Activated naive CD4-positive, alpha-beta T cell treated with anti-CD3 and anti-CD28 coated beads, Interleukin-2, amount 50 U/mL, for 72 hours (primary cell): ENCODE measurements around the gene GALNT2. TPM values are rescaled to one million over a fixed set of nuclear protein-coding genes. Genes with fewer than 3 reads are reported as not detected.

Experiments
- ATAC-seq, 2 donors: fragments of 150-1000 bp; cut with Tn5 transposase; 2 replicates each; pipeline ENCODE4 v1.10.0; 2021; ENCODE audit warnings: mild to moderate bottlenecking in 2 of 2, moderate library complexity in 2 of 2
- DNase-seq, 2 donors: peaks; one replicate each; pipeline ENCODE4 v3.0.0; 2021 to 2022; ENCODE audit warnings: low spot score in 2 of 2
- H3K27ac Mint-ChIP-seq, 2 donors: one replicate each; pipeline ENCODE4 v1.8.0; 2022; ENCODE audit warnings: mild to moderate bottlenecking in 2 of 2, mixed read lengths in 2 of 2
- H3K36me3 Mint-ChIP-seq, 2 donors: one replicate each; pipeline ENCODE4 v1.8.0; 2022; ENCODE audit warnings: mixed read lengths in 2 of 2
- H3K9me3 Mint-ChIP-seq, 2 donors: one replicate each; pipeline ENCODE4 v1.8.0; 2022; ENCODE audit warnings: mixed read lengths in 2 of 2
- total RNA-seq, 2 donors: library from RNA; stranded (reverse); gene quantifications; one replicate each; pipeline ENCODE4 v1.2.3, GENCODE V29; 2022

The GALNT2 gene
- total RNA-seq, 2 donors from 2014 or later = 58.9 to 88.0 TPM

- ATAC-seq = no peak
- H3K27ac Mint-ChIP-seq = no peak overlapping the region
- no peaks in the 10 kb centered on the region for H3K9me3 Mint-ChIP-seq
- H3K36me3 Mint-ChIP-seq = no peaks in the 10 kb centered on the region
- DNase-seq = no peak
These were observed 234.8 kb downstream of the GALNT2 start for GRCh38 chr1:230301822-230302221.

GRCh38 chr1:230303069-230303468 lies 236.0 kb downstream of the GALNT2 start:
- Mint-ChIP-seq H3K9me3 (no peaks in the 10 kb centered on the region), H3K27ac (no peak overlapping the region), H3K36me3 (no peaks in the 10 kb centered on the region)
- no peak for ATAC-seq
- no peak for DNase-seq

GRCh38 chr1:230303822-230304221 lies 236.8 kb downstream of the GALNT2 start:
- Mint-ChIP-seq H3K27ac (no peak overlapping the region), H3K9me3 (no peaks in the 10 kb centered on the region), H3K36me3 (no peaks in the 10 kb centered on the region)
- ATAC-seq = peak; percentile 64 to 68
- DNase-seq = no peak

- H3K9me3 Mint-ChIP-seq = no peaks in the 10 kb centered on the region
- DNase-seq = no peak
- no peak overlapping the region for H3K27ac Mint-ChIP-seq
- no peaks in the 10 kb centered on the region for H3K36me3 Mint-ChIP-seq
- peak; percentile 80 to 84 for ATAC-seq
These were observed 239.1 kb downstream of the GALNT2 start for GRCh38 chr1:230306169-230306568.

GRCh38 chr1:230307213-230307612 lies 240.2 kb downstream of the GALNT2 start:
- no peak for ATAC-seq
- H3K9me3 Mint-ChIP-seq = no peaks in the 10 kb centered on the region
- DNase-seq = no peak
- no peaks in the 10 kb centered on the region for H3K36me3 Mint-ChIP-seq
- no peak overlapping the region for H3K27ac Mint-ChIP-seq

- no peaks in the 10 kb centered on the region for H3K9me3 Mint-ChIP-seq
- DNase-seq (no peak), ATAC-seq (no peak)
- no peak overlapping the region for H3K27ac Mint-ChIP-seq
- no peaks in the 10 kb centered on the region for H3K36me3 Mint-ChIP-seq
These were observed 241.0 kb downstream of the GALNT2 start for GRCh38 chr1:230308039-230308438.

- H3K9me3 Mint-ChIP-seq = no peaks in the 10 kb centered on the region
- ATAC-seq = no peak
- H3K36me3 Mint-ChIP-seq = no peaks in the 10 kb centered on the region
These were observed 241.8 kb downstream of the GALNT2 start for GRCh38 chr1:230308821-230309220.

GRCh38 chr1:230309646-230310177 lies 242.7 kb downstream of the GALNT2 start:
- no peak for ATAC-seq
- Mint-ChIP-seq H3K27ac (no peak overlapping the region), H3K36me3 (no peaks in the 10 kb centered on the region), H3K9me3 (no peaks in the 10 kb centered on the region)
- no peak for DNase-seq

More at GRCh38 chr1:230308821-230309220, 241.8 kb downstream of the GALNT2 start:
- no peak overlapping the region for H3K27ac Mint-ChIP-seq
- DNase-seq = no peak

GRCh38 chr1:230310381-230311163 lies 243.5 kb downstream of the GALNT2 start:
- Mint-ChIP-seq H3K27ac (no peak overlapping the region), H3K9me3 (no peaks in the 10 kb centered on the region), H3K36me3 (no peaks in the 10 kb centered on the region)
- ATAC-seq (peak; percentile 65 to 73), DNase-seq (peak in 1 of 2 donors; percentile 61)

GRCh38 chr1:230312676-230313075 lies 245.6 kb downstream of the GALNT2 start:
- Mint-ChIP-seq H3K27ac (no peak overlapping the region), H3K9me3 (no peaks in the 10 kb centered on the region), H3K36me3 (no peaks in the 10 kb centered on the region)
- ATAC-seq = no peak
- no peak for DNase-seq

GRCh38 chr1:230313453-230314141 lies 246.6 kb downstream of the GALNT2 start:
- ATAC-seq = no peak
- Mint-ChIP-seq H3K9me3 (no peaks in the 10 kb centered on the region), H3K36me3 (no peaks in the 10 kb centered on the region)

GRCh38 chr1:230314142-230314470 lies 247.1 kb downstream of the GALNT2 start:
- ATAC-seq = no peak
- Mint-ChIP-seq H3K9me3 (no peaks in the 10 kb centered on the region), H3K36me3 (no peaks in the 10 kb centered on the region), H3K27ac (no peak overlapping the region)
- no peak for DNase-seq

More at GRCh38 chr1:230313453-230314141, 246.6 kb downstream of the GALNT2 start:
- no peak overlapping the region for H3K27ac Mint-ChIP-seq
- no peak for DNase-seq

GRCh38 chr1:230315099-230315498 lies 248.1 kb downstream of the GALNT2 start:
- DNase-seq (no peak), ATAC-seq (no peak)
- Mint-ChIP-seq H3K9me3 (no peaks in the 10 kb centered on the region), H3K27ac (no peak overlapping the region), H3K36me3 (no peaks in the 10 kb centered on the region)

- Mint-ChIP-seq H3K36me3 (no peaks in the 10 kb centered on the region), H3K27ac (no peak overlapping the region), H3K9me3 (no peaks in the 10 kb centered on the region)
- DNase-seq = no peak
- no peak for ATAC-seq
These were observed 250.1 kb downstream of the GALNT2 start for GRCh38 chr1:230316864-230317745.

- no peak for DNase-seq
- no peaks in the 10 kb centered on the region for H3K9me3 Mint-ChIP-seq
- H3K36me3 Mint-ChIP-seq = no peaks in the 10 kb centered on the region
- ATAC-seq = no peak
- no peak overlapping the region for H3K27ac Mint-ChIP-seq
These were observed 251.1 kb downstream of the GALNT2 start for GRCh38 chr1:230317823-230318819.
